Loucy (cell line): Measurements from ENCODE around the gene TNRC6B.

Source experiments
- CTCF ChIP-seq: fragments of 200-600 bp; sonication (generic); conservative IDR thresholded peaks from 2 replicates; pipeline ENCODE4 v1.5.1; 2014; ENCODE audit warnings: mild to moderate bottlenecking, antibody characterized with exemption, low read length
- EZH2phosphoT487 ChIP-seq: fragments of 200-600 bp; IDR thresholded peaks from 2 replicates; pipeline ENCODE4 v1.6.1; 2018; ENCODE audit warnings: antibody characterized with exemption, mild to moderate bottlenecking, moderate library complexity, borderline replicate concordance

- TF ChIP-seq EZH2phosphoT487 (no peak), CTCF (no peak)
These were observed 66.2 kb downstream of the TNRC6B start for GRCh38 chr22:40243891-40244290.
